GM10248 (cell line): ENCODE data around the gene PDIA3.

Experiments
- CTCF ChIA-PET: fragments of 300-600 bp; sonication (Branson Sonifier 250); formaldehyde crosslinking; extraction: SDS; loops from one replicate; lab custom pipeline; 2021; ENCODE audit warnings: antibody characterized with exemption; lab: Yijun Ruan, JAX
- POLR2A ChIA-PET: fragments of 350-650 bp; sonication (Branson Sonifier 250); formaldehyde crosslinking; extraction: SDS; loops from one replicate; lab custom pipeline; 2020; ENCODE audit warnings: antibody characterized with exemption; lab: Yijun Ruan, JAX
- DNase-seq: peaks from one replicate; pipeline ENCODE4 v3.0.0; 2012; ENCODE audit errors: extremely low spot score
- TF ChIP-seq, protein P1 (sequence below): IDR thresholded peaks from 2 replicates; pipeline ENCODE4 v1.5.1; 2012; ENCODE audit warnings: mild to moderate bottlenecking, low read depth; ENCODE audit errors: extremely low read depth, missing control alignments, control extremely low read depth

PDIA3 gene

DNA sequence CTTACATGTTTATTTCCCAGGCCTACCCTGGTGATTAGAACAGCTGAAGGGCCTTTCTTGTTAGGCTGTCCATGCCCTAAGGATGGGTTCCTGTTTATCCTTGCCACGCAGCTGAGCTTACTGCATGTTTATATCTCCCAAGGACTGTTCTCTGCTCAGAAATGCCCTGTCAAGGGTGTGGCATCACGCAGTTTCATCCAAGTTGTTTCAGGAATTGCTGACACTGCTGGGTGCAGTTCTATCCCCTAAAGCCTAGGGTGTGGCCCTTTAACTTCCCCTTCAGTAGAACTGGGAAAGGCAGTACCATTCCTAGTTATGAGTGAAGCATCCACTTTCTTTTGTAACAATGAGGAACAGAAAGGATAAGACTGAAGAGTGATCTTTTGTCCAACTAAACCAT, 25.6 kb downstream of the PDIA3 start:
- ChIA-PET POLR2A (interaction anchor here (2.5 kb wide), 1 partner anchor 23 kb away, joined by 7 read pairs; no protein-coding TSS in a partner anchor), CTCF (interaction anchor here (0.9 to 3.2 kb wide), 7 partner anchors 12 to 38 kb away, joined by 3 to 17 read pairs (median 4); partner anchors contain the start of gene SERINC4)
- TF ChIP-seq, protein P1, sequence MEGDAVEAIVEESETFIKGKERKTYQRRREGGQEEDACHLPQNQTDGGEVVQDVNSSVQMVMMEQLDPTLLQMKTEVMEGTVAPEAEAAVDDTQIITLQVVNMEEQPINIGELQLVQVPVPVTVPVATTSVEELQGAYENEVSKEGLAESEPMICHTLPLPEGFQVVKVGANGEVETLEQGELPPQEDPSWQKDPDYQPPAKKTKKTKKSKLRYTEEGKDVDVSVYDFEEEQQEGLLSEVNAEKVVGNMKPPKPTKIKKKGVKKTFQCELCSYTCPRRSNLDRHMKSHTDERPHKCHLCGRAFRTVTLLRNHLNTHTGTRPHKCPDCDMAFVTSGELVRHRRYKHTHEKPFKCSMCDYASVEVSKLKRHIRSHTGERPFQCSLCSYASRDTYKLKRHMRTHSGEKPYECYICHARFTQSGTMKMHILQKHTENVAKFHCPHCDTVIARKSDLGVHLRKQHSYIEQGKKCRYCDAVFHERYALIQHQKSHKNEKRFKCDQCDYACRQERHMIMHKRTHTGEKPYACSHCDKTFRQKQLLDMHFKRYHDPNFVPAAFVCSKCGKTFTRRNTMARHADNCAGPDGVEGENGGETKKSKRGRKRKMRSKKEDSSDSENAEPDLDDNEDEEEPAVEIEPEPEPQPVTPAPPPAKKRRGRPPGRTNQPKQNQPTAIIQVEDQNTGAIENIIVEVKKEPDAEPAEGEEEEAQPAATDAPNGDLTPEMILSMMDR = no peak
- DNase-seq = no peak

DNA sequence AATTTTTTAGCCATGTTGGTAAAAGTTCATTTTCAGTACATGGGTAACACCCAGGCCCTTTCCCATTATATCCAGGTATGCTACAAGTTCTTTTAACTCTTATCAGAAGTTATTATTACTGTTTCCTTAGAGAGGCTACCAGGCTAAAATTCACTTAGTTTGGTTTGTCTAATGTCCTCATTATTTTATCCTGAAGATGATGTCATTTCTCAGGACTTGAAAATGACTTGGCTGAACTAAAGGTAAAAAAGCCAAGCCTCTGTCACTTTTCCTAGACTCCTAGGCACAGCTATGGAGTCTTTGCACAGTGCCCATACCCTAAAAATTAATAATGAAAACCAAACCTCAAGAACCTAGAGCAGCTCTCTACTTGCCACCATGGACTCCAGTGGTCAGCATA, 26.4 kb downstream of the PDIA3 start:
- no peak for DNase-seq
- ChIA-PET CTCF (interaction anchor here (1.1 to 1.6 kb wide), 2 partner anchors 13 to 14 kb away, joined by 3 to 4 read pairs; no protein-coding TSS in a partner anchor), POLR2A (interaction anchor here (0.6 kb wide), 1 partner anchor 35 kb away, joined by 3 read pairs; no protein-coding TSS in a partner anchor)
- TF ChIP-seq, protein P1 = no peak

DNA sequence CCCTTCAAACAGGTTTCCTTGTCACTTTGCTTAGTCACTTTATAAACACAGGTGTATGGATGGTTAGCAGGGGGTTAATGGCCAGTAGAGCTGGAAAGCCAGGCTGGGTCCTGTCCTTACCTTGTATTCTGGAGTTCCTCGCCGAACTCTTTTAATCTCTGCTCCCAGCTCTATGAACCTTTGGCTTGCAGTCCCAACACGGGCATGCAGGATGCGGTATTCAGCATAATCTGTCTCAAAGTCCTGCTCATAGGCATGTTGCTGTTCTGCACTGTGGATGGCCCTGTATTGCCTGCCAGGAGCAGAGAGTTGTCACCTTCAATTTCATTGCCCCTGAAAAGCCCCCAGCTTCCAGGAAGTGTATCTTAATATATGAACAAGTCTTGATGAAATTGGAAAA, 27.8 kb downstream of the PDIA3 start:
- CTCF ChIA-PET = interaction anchor here (0.9 to 1.4 kb wide), 2 partner anchors 9 to 21 kb away, joined by 4 to 5 read pairs; no protein-coding TSS in a partner anchor
- TF ChIP-seq, protein P1 = no peak
- DNase-seq = no peak
- POLR2A ChIA-PET = interaction anchor here (0.9 kb wide), 1 partner anchor 24 kb away, joined by 5 read pairs; no protein-coding TSS in a partner anchor

DNA sequence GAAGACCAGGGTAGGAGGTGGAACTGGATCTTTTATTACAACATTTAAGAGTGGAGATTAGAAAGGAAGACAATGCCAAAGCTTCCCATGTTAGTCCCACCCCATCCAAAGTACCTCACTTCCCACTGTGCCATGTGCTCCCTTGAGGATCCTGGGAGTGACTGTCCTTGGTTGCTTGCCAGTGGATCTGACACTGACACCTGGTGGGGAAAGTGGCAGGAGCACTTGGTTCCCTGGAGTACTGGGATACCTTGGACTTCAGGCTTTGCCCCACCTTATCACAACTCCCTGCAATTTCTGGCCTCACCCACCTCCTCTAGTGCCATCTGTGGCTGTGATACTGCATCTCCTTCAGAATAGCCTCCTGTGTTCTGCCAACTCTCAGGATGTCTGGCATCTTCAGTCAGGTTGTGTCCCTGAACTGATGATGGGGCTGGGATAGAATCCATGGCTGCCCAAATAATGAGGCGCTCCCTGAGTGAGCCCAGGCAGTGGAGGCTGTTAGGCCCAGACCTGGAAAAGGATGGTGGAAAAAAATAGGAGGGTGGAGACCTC, 29.2 kb downstream of the PDIA3 start:
- ChIA-PET POLR2A (interaction anchor here (0.7 to 2.2 kb wide), 4 partner anchors 11 to 327 kb away, joined by 3 to 15 read pairs (median 4); partner anchors contain the start of genes HYPK and SERINC4), CTCF (interaction anchor here (1.0 to 3.5 kb wide), 4 partner anchors 10 to 268 kb away, joined by 3 to 59 read pairs (median 12); partner anchors contain the start of gene SERF2)
- TF ChIP-seq, protein P1 = peak; percentile 15
- no peak for DNase-seq

DNA sequence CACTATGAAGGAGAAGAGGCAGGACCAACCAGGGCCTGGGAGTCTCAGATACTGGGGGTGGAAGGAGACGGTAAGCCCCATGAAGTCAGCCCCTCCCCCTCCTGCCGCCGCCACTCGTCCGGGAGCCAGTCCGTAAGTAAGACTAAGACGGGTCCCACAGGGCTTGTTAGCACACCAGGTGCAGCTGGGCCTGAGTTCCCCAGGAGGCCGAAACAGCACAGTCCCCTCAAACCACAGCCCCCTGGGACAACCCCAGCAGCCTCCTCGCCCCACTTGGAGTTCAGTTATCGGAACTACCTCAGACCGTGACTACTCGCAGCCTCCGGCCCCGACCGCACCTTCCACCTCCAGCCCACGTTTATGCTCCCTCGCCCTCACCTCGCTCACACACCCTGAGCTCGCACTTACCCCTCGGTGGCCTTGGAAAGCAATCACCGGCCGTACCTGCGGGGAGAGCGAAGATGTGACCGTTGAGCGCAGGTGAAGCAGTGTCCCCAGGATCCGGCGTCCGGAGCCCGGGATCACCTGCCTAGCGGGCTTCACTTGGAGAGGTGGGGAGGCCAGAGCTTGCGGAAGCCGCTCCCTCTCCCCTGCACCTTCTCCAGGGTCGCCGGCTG, 30.0 kb downstream of the PDIA3 start:
- TF ChIP-seq, protein P1 = no peak
- CTCF ChIA-PET = interaction anchor here (0.7 to 3.5 kb wide), 8 partner anchors 11 to 48 kb away, joined by 3 to 59 read pairs (median 6); partner anchors contain the start of genes HYPK, MFAP1, SERF2 and SERINC4
- DNase-seq = peak; percentile 80
- POLR2A ChIA-PET = interaction anchor here (0.5 to 2.2 kb wide), 11 partner anchors 10 to 936 kb away, joined by 3 to 15 read pairs (median 5); partner anchors contain the start of genes HYPK, MFAP1, SERF2 and SERINC4

DNA sequence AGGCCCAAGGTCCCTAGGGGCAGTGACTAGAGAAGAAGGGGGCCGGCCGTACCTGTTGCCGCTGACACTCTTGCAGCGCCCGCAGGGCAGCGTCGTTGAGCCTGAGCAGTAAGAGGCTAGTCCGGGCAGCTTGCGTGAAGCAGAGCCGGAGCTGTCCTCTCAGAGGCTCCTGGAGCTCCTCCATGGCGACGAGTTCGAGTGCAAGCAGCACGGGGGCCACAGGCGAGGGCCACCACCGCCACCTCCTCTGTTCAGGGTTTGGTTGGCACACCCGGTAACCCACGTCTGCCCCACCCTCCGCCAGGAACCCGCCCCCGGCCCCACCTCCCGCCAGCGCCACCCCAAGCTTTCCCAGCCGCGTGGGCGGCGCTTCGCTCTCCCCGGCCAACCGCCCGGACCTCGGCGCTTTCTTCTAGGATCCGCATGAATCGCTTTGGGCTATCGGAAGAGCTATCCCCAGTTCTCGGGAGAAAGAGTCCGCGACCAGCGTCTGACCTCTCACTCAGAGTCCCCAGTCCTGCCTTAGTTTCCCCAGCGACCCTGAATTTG, 30.6 kb downstream of the PDIA3 start, which contains the start of gene ELL3:
ELL3 (minus strand) TSS at position 249 of the 549 bp plus-strand sequence; CDS start at position 184, 65 bp downstream.
- ChIA-PET POLR2A (interaction anchor here (0.5 to 2.2 kb wide), 10 partner anchors 10 to 936 kb away, joined by 3 to 15 read pairs (median 6); partner anchors contain the start of genes HYPK, MFAP1, SERF2 and SERINC4), CTCF (interaction anchor here (0.7 to 3.5 kb wide), 10 partner anchors 11 to 60 kb away, joined by 3 to 59 read pairs (median 4); partner anchors contain the start of genes HYPK, MFAP1, SERF2 and SERINC4)
- TF ChIP-seq, protein P1 = no peak
- peak; percentile 72 for DNase-seq
